Measurements from ENCODE around the gene DMC1. TPM values are rescaled to one million over a fixed set of nuclear protein-coding genes. Genes with fewer than 3 reads are reported as not detected.
"Not testable (repeated sequence)": the region's sequence is repeated elsewhere in the genome, so short reads cannot be mapped to it uniquely, and the experiment has no call there.

The DMC1 gene
- 0.45 TPM in 1 of 2 replicates, not detected in the other for total RNA-seq (2014; rRNA removed; shearing (Covaris generic))
- polyA plus RNA-seq (2015; cell fraction: cytosol; rRNA removed) = not detected in 2 replicates
- not detected in 2 replicates for polyA plus RNA-seq (2015; cell fraction: nucleus; rRNA removed)

DNA sequence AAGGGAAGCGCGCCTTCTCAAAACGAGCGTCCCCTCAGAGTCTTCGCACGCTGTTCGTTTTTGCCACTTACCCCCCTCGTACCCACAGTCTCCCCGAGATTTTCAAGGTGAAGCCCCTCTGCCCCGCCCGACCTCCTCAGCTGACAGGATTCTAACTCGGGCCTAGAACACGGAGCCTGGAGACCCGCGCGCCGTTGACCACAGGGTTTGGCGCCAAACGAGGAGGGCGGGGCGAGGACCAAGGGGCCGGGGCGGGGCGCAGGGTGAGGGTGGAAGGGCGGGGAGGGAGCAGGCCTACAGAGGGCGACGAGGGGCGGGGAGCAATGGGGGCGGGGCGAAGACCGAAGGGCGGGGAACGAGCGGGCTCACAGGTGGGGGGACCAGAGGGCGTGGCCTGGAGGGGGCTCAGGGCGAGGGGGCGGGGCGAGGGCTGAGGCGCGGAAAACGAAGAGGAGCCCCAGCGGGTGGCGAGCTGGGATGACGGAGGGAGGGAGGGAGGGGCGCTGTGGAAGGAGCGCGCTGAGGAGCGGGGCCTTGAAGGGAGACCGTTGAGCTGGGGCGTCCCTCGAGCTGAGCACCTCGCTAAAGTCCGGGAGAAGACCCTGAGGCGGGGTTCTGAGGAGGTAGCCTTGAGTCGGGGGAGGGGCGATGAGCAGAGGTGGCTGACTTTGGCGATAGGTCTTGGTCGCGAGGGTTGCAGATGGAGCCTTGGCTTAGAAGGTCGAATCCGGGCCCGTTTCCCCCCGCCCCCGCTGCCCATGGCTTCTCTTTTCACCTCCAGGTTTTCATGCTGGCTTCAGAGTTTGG, at the start of gene DMC1:
Gene DMC1, minus strand, starts transcription at position 212 of the 807 bp plus-strand sequence. CDS start 1,927 bp downstream, outside the sequence.
- DNase-seq (ENCODE audit: low read depth, low spot score) = peak; percentile 87
- in situ Hi-C loops (cut with HindIII; ENCODE audit: low pct_unique_long_range_greater_than_20kb, low sequenced_read_pairs) = no loop called here

- in situ Hi-C loops (cut with HindIII; ENCODE audit: low pct_unique_long_range_greater_than_20kb, low sequenced_read_pairs) = no loop called here
- no peak for DNase-seq (ENCODE audit: low read depth, low spot score)
Measured at GRCh38 chr22:38618682-38619081, 48.7 kb upstream of the DMC1 start.

DNA sequence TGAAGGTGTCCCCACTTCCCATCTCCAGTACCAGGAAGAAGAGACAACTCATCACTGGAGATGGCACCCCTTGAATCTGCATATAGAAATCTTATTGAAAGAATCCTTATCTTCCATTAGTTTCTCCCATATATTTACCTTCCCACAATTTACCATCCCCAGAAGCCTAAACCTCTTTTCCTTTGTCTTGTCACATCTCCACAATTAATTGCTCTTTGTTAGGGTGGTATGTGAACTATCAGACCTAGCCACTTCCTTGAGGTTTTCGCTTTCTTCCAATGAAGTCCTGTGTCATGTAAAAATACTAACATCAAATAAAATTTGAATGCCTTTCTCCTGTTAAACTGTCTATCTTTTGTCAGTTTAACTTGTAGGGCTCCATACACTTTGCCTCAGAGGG, 48.3 kb upstream of the DMC1 start:
- in situ Hi-C loops (cut with HindIII; ENCODE audit: low pct_unique_long_range_greater_than_20kb, low sequenced_read_pairs) = no loop called here
- no peak for DNase-seq (ENCODE audit: low read depth, low spot score)

DNA sequence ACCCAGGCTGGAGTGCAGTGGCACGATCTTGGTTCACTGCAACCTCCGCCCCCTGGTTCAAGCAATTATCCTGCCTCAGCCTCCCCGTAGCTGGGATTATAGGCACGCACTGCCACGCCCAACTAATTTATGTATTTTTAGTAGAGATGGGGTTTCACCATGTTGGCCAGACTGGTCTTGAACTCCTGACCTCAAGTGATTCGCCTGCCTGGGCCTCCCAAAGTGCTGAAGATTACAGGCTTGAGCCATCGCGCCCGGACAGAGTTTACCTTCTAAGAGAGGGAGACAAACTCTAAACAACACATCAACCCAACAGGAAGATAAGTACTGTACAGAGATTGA, 45.1 kb upstream of the DMC1 start:
- in situ Hi-C loops (cut with HindIII; ENCODE audit: low pct_unique_long_range_greater_than_20kb, low sequenced_read_pairs) = not testable (repeated sequence)

GRCh38 chr22:38614332-38615063, 44.5 kb upstream of the DMC1 start:
- in situ Hi-C loops (cut with HindIII; ENCODE audit: low pct_unique_long_range_greater_than_20kb, low sequenced_read_pairs) = no loop called here
- DNase-seq (ENCODE audit: low read depth, low spot score) = peak; percentile 45

More for the DNA sequence above, 45.1 kb upstream of the DMC1 start:
- DNase-seq (ENCODE audit: low read depth, low spot score) = not testable (repeated sequence)

DNA sequence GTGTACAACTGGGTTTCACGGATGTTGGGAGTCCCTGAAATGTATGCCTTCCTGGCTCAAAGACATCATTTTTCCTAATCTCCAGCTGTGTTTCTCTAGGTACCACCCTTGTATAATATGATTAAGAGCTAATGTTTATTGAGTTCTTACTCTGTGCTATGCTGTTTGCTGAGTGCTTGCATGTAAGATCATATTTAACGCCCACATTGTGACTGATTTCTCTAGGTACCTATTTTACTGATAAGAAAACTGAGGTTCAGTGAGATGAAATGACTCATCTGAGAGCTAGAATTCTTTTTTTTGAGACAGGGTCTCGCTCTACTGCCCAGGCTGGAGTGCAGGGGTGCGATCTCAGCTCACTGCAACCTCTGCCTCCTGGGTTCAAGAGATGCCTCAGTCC, 43.6 kb upstream of the DMC1 start:
- in situ Hi-C loops (cut with HindIII; ENCODE audit: low pct_unique_long_range_greater_than_20kb, low sequenced_read_pairs) = no loop called here
- no peak for DNase-seq (ENCODE audit: low read depth, low spot score)

DNA sequence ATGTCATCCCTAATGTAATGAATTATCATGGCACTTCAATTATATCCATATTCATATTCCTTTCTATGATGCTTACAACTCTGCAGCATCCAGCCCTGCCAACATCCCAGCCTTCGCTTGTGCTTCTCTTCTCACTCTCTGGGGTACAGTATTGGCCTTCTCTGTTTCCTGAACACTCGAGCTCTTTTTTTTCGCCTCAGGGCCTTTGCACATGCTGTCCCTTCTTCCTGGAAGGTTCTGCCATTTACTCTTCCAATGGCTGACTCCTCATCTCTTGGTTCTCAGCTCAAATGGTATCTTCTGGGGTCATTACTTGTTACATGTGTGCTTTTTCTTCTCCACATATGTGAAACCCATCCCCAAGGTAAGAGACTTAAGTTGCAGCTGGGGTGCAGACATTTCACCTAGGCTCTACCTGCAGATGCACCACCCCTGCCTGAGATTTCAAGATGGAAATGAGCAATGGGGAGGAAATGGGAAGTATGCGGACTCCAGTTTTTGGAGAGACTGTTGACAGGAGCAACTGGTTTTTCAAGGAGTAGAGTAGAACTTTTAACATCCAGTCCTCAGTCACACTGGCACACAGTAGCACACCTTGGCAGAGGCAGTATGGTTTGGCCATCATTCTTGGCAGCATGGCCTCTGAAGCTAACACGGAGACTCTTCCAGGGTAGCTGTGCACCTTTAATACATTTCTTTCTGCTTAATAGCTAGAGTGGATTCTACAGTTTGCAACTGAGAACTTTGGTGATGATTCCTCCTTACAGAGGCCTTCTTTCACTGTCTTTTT, 42.4 kb upstream of the DMC1 start:
- no peak for DNase-seq (ENCODE audit: low read depth, low spot score)

GRCh38 chr22:38611559-38611958, 41.6 kb upstream of the DMC1 start:
- no peak for DNase-seq (ENCODE audit: low read depth, low spot score)
- in situ Hi-C loops (cut with HindIII; ENCODE audit: low pct_unique_long_range_greater_than_20kb, low sequenced_read_pairs) = no loop called here

More for the DNA sequence above, 42.4 kb upstream of the DMC1 start:
- in situ Hi-C loops (cut with HindIII; ENCODE audit: low pct_unique_long_range_greater_than_20kb, low sequenced_read_pairs) = no loop called here

DNA sequence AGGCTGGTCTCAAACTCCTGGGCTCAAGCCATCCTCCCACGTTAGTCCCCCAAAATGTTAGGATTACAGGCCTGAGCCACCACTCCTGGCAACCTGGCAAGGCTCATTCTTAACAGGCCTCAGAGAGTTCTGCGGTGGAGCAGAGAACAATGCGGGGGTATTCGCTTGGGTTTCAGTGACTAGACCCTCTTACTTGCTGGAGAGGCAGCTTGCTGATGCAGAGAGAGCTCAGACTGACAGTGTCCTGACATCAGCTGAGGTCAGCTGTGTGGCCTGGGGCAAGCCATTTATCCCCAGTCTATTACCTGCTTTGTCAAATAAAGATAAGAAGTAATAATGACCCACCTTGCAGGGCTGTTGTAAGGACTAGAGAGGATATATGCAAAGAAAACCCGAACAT, 40.3 kb upstream of the DMC1 start:
- in situ Hi-C loops (cut with HindIII; ENCODE audit: low pct_unique_long_range_greater_than_20kb, low sequenced_read_pairs) = no loop called here
- no peak for DNase-seq (ENCODE audit: low read depth, low spot score)

GRCh38 chr22:38608992-38609750, 39.2 kb upstream of the DMC1 start:
- in situ Hi-C loops (cut with HindIII; ENCODE audit: low pct_unique_long_range_greater_than_20kb, low sequenced_read_pairs) = no loop called here
- DNase-seq (ENCODE audit: low read depth, low spot score) = no peak

DNA sequence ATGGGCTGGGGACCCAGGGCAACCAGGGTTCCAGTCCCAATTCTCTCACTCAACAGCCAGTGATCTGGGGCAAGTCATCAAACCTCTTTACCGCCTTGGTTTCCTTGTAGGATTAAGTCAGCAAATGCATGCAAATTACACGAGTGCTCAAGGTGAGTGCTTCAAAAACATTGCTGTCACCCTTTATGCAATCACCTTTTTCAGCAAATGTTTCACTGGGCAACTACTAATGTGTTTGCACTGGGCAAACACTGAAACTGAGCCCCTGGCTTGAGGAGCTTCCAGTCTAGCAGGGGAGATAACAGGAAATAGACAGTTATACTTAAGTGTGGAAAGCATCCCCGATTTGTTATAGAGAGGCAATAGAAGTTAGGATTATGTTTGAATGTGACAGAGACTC, 37.7 kb upstream of the DMC1 start:
- no peak for DNase-seq (ENCODE audit: low read depth, low spot score)
- in situ Hi-C loops (cut with HindIII; ENCODE audit: low pct_unique_long_range_greater_than_20kb, low sequenced_read_pairs) = no loop called here

GRCh38 chr22:38602166-38602565, 32.2 kb upstream of the DMC1 start:
- DNase-seq (ENCODE audit: low read depth, low spot score) = no peak
- in situ Hi-C loops (cut with HindIII; ENCODE audit: low pct_unique_long_range_greater_than_20kb, low sequenced_read_pairs) = no loop called here

- in situ Hi-C loops (cut with HindIII; ENCODE audit: low pct_unique_long_range_greater_than_20kb, low sequenced_read_pairs) = no loop called here
- no peak for DNase-seq (ENCODE audit: low read depth, low spot score)
Measured at GRCh38 chr22:38601221-38601764, 31.3 kb upstream of the DMC1 start.

DNA sequence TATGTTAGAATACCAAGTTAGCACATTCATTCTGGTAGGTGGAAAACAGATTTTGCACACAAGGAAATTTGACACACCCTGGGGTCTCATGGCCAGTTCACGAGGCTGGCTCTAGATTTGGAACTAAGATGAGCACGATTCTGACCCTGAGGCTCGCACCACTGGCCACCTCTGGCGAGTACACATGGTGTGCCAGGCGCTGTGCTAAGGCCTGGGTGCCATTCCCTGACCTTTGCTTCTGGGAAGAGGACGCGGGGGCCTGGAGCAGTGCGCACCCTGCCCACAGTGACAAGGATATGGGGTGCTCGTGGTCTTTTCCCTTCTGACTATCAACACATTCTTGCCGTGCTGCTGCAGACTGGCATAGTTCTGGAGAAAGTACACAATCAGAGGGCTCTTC, 29.5 kb upstream of the DMC1 start:
- no peak for DNase-seq (ENCODE audit: low read depth, low spot score)
- in situ Hi-C loops (cut with HindIII; ENCODE audit: low pct_unique_long_range_greater_than_20kb, low sequenced_read_pairs) = no loop called here

DNA sequence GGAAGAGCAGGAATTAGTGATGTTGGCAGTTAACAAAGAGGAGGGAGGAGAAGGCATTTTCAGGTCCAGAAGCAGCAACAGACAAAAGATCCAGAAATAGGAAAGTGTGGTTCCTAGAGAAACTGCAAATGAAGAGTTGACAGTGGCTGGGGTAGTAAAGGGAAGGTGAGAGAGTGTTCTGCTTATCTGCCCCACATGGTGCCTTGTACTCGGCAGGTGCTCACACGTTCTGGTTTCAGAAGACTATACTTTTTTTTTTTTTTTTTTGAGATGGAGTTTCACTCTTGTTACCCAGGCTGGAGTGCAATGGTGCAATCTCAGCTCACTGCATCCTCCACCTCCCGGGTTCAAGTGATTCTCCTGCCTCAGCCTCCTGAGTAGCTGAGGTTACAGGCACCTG, 12.9 kb upstream of the DMC1 start:
- in situ Hi-C loops (cut with HindIII; ENCODE audit: low pct_unique_long_range_greater_than_20kb, low sequenced_read_pairs); DNase-seq (ENCODE audit: low read depth, low spot score): not testable (repeated sequence)

DNA sequence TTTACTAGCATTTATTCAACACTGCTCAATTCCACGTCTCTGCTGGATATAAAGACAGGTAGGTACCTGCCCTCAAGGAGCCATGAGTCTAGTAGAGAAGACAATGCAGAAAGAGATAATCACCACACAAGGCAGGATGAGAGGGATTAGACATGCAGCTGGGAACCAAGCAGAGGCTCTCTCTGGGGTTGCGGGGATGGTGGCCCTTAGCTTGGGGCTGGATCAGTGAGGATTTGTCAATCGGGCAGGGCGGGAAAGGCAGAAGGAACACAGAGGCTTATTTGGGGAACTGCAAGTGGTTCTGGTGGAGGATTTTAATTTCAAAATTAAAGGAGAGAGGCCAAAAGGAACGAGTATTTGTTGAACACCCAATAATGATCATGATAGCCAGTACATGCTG, 8.5 kb upstream of the DMC1 start:
- in situ Hi-C loops (cut with HindIII; ENCODE audit: low pct_unique_long_range_greater_than_20kb, low sequenced_read_pairs) = no loop called here
- DNase-seq (ENCODE audit: low read depth, low spot score) = no peak

GRCh38 chr22:38572065-38572464, 2.1 kb upstream of the DMC1 start:
- in situ Hi-C loops (cut with HindIII; ENCODE audit: low pct_unique_long_range_greater_than_20kb, low sequenced_read_pairs) = no loop called here

More at GRCh38 chr22:38572065-38572464, 2.1 kb upstream of the DMC1 start:
- DNase-seq (ENCODE audit: low read depth, low spot score) = peak; percentile 76
